GM12878 (cell line): ENCODE measurements around the gene SPOCD1. TPM values are rescaled to one million over a fixed set of nuclear protein-coding genes. Genes with fewer than 3 reads are reported as not detected.

Experiments used
- ATAC-seq: fragments of 200-7000 bp; cut with Tn5 transposase; 3 replicates; pipeline ENCODE4 v1.9.1; 2020; ENCODE audit warnings: mild to moderate bottlenecking, moderate library complexity
- BruUV-seq: library from RNA; stranded (reverse); fragments of 400-500 nt; replicated peaks from 2 replicates; lab custom pipeline; 2021; lab: Mats Ljungman, UMichigan
- CTCF ChIA-PET: fragments of 300-600 bp; sonication (Branson Sonifier 250); formaldehyde crosslinking; extraction: SDS; loops from one replicate; lab custom pipeline; 2021; ENCODE audit warnings: inconsistent platforms; lab: Yijun Ruan, JAX
- POLR2A ChIA-PET: fragments of 350-600 bp; formaldehyde crosslinking; extraction: SDS; loops from one replicate; lab custom pipeline; 2021; ENCODE audit warnings: inconsistent platforms; lab: Charles Lee
- RAD21 ChIA-PET: fragments of 300-600 bp; sonication (Branson Sonifier 250); formaldehyde crosslinking; loops from one replicate; lab custom pipeline; 2023; ENCODE audit warnings: antibody characterized with exemption; ENCODE audit not compliant: unreplicated experiment; lab: Charles Lee
- SMC1A ChIA-PET: fragments of 300-600 bp; sonication (Branson Sonifier 250); formaldehyde crosslinking; loops from one replicate; lab custom pipeline; 2023; ENCODE audit not compliant: unreplicated experiment, uncharacterized antibody; lab: Charles Lee
- DNase-seq: peaks from one replicate; pipeline ENCODE4 v3.0.0-alpha.2; 2011; ENCODE audit warnings: low read depth, low spot score
- FAIRE-seq: peaks from 3 replicates; lab custom pipeline; 2011; peaks lifted over from hg19 to GRCh38; lab: Jason Lieb, UNC
- H2AFZ ChIP-seq: 2 replicates; pipeline ENCODE4 v1.6.0; 2011; ENCODE audit warnings: low read depth, low read length, control low read depth; ENCODE audit not compliant: control insufficient read depth
- H3K27ac ChIP-seq: 2 replicates; pipeline ENCODE4 v1.5.1; 2011; ENCODE audit warnings: control low read depth; ENCODE audit not compliant: control insufficient read depth, insufficient read depth
- H3K27me3 ChIP-seq, 2 experiments: replicated peaks in 1 of 2; 2 replicates each; pipeline versions ENCODE4 v1.6.0 to v1.6.1; 2011; ENCODE audit warnings: low read length in 1 of 2; ENCODE audit not compliant: control insufficient read depth in 2 of 2, insufficient read depth in 2 of 2
- H3K36me3 ChIP-seq, 2 experiments: 2 replicates each; pipeline ENCODE4 v1.5.1; 2011; ENCODE audit warnings: low read length in 1 of 2; ENCODE audit not compliant: control insufficient read depth in 2 of 2, insufficient read depth in 2 of 2
- H3K4me1 ChIP-seq: 2 replicates; pipeline ENCODE4 v1.6.1; 2011; ENCODE audit warnings: mild to moderate bottlenecking, low read length, moderate library complexity, mixed read lengths; ENCODE audit not compliant: control insufficient read depth, insufficient read depth
- H3K4me2 ChIP-seq: 2 replicates; pipeline ENCODE4 v1.6.0; 2011; ENCODE audit warnings: control low read depth; ENCODE audit not compliant: control insufficient read depth, insufficient read depth
- H3K4me3 ChIP-seq: fragments of 200-600 bp; sonication (generic); 2 replicates; pipeline ENCODE4 v1.5.1; 2016
- H3K79me2 ChIP-seq: 2 replicates; pipeline ENCODE4 v1.6.0; 2011; ENCODE audit warnings: low read length; ENCODE audit not compliant: control insufficient read depth, insufficient read depth
- H3K9ac ChIP-seq: 2 replicates; pipeline ENCODE4 v1.8.0; 2011; ENCODE audit warnings: low read length, control low read depth, mixed read lengths; ENCODE audit not compliant: control insufficient read depth, insufficient read depth
- H3K9me3 ChIP-seq: replicated peaks from 3 replicates; pipeline ENCODE4 v1.5.1; 2011; ENCODE audit warnings: mild to moderate bottlenecking, low read length; ENCODE audit not compliant: control insufficient read depth, insufficient read depth
- H4K20me1 ChIP-seq: 2 replicates; pipeline ENCODE4 v1.6.0; 2011; ENCODE audit not compliant: control insufficient read depth, insufficient read depth
- EED ChIP-seq: sonication (generic); IDR thresholded peaks from 2 replicates; pipeline ENCODE4 v1.6.1; 2016; ENCODE audit warnings: antibody characterized with exemption, low read depth
- SPI1 ChIP-seq: IDR thresholded peaks from 2 replicates; pipeline ENCODE4 v1.6.1; 2011; ENCODE audit warnings: low read depth, mild to moderate bottlenecking, low read length, moderate library complexity, borderline replicate concordance; ENCODE audit not compliant: insufficient read depth
- YY1 ChIP-seq: IDR thresholded peaks from 2 replicates; pipeline ENCODE4 v1.6.1; 2011; ENCODE audit warnings: low read depth, mild to moderate bottlenecking, low read length
- ZBTB4 ChIP-seq: fragments of 450-650 bp; formaldehyde crosslinking; IDR thresholded peaks from 2 replicates; pipeline ENCODE4 v1.4.0; 2022; ENCODE audit warnings: mild to moderate bottlenecking, moderate library complexity
- WGBS: methylation state at CpG from one replicate; pipeline ENCODE4 v1.1.6; 2016; ENCODE audit warnings: low lambda C conversion rate; ENCODE audit not compliant: insufficient replicate concordance, insufficient coverage; ENCODE audit errors: missing lambda C conversion rate; 5-methylcytosine and 5-hydroxymethylcytosine counted together
- in situ Hi-C: fragments of 300-500 bp; cut with MboI; formaldehyde crosslinking; loops from 9 replicates; pipeline ENCODE4 v1.14.3; 2018; ENCODE audit warnings: mixed read lengths
- intact Hi-C: fragments of 100-400 bp; cut with micrococcal nuclease; formaldehyde crosslinking; loops from one replicate; pipeline ENCODE4 v1.14.2; 2022; ENCODE audit not compliant: unreplicated experiment
- polyA plus RNA-seq, 11 experiments: library from polyadenylated mRNA; depleted of rRNA in 4 of 11; unstranded in 6 of 11; stranded (reverse) in 5 of 11; fragments of >200 nt; fragmentation: Nextera tagmentation in 4 of 11; fragmentation: Illumina TruSeq in 1 of 11; extraction: Ambion mirVana in 4 of 11; extraction: Trizol in 1 of 11; gene quantifications; 1 replicate in 1 of 11; 2 replicates in 10 of 11; pipeline versions ENCODE4 v1.2.1 to v1.2.3, GENCODE V29; 2011 to 2016; ENCODE audit warnings: inconsistent platforms in 2 of 11, missing spikeins in 2 of 11, low read depth in 1 of 11
- total RNA-seq, 4 experiments: library from RNA; depleted of rRNA in 3 of 4; stranded (reverse); fragments of >200 nt in 3 of 4; fragmentation: Illumina TruSeq in 1 of 4; extraction: Trizol in 1 of 4; gene quantifications; 2 replicates each; pipeline versions ENCODE4 v1.2.1 to v1.2.3, GENCODE V29; 2013 to 2021

The SPOCD1 gene
- total and polyA plus RNA-seq, 10 of the 15 experiments (the other 5 are each of a cell fraction or from before 2014, with no cell fraction given), result 0.02 to 0.65 (median 0.13) TPM; not detected in 4

GRCh38 chr1:31802190-31803150, 13.4 kb downstream of the SPOCD1 start:
- no peaks in the 10 kb centered on the region for H3K4me1 ChIP-seq
- H3K27me3 ChIP-seq, result peaks cover 0 to 4% of the 10 kb centered on the region in 2 experiments
- DNase-seq (no peak), FAIRE-seq (no peak), ATAC-seq (no peak)
- H3K79me2 ChIP-seq, result no peaks in the 10 kb centered on the region
- no TSS peak for BruUV-seq
- H3K9me3 ChIP-seq, result no peaks in the 10 kb centered on the region
- no peaks in the 10 kb centered on the region for H3K36me3 ChIP-seq
- ChIA-PET POLR2A (interaction anchor here (0.6 kb wide), 1 partner anchor 606 kb away, joined by 3 read pairs; no protein-coding TSS in a partner anchor), RAD21 (no interaction called here), CTCF (interaction anchor here (0.6 to 5.5 kb wide), 3 partner anchors 13 to 166 kb away, joined by 3 to 27 read pairs (median 13); no protein-coding TSS in a partner anchor), SMC1A (no interaction called here)
- H3K4me2 ChIP-seq, result no peak overlapping the region
- no peak for TF ChIP-seq YY1
- no peak for TF ChIP-seq EED
- no peak overlapping the region for H3K4me3 ChIP-seq
- 56% methylated on average over 13 of the region's 13 CpGs for WGBS
- H3K9ac ChIP-seq, result no peak overlapping the region
- H3K27ac ChIP-seq, result no peak overlapping the region
- intact Hi-C loops (no loop called here), in situ Hi-C loops (no loop called here)
- H4K20me1 ChIP-seq, result no peaks in the 10 kb centered on the region
- no peak overlapping the region for H2AFZ ChIP-seq

GRCh38 chr1:31801458-31801857, 14.4 kb downstream of the SPOCD1 start:
- H4K20me1 ChIP-seq, result no peaks in the 10 kb centered on the region
- DNase-seq (no peak), FAIRE-seq (no peak), ATAC-seq (no peak)
- H3K79me2 ChIP-seq, result no peaks in the 10 kb centered on the region
- ChIA-PET RAD21 (interaction anchor here (1.7 kb wide), 1 partner anchor 261 kb away, joined by 5 read pairs; no protein-coding TSS in a partner anchor), CTCF (interaction anchor here (5.5 kb wide), 1 partner anchor 12 kb away, joined by 27 read pairs; no protein-coding TSS in a partner anchor), POLR2A (interaction anchor here (0.6 kb wide), 1 partner anchor 1245 kb away, joined by 3 read pairs; no protein-coding TSS in a partner anchor), SMC1A (interaction anchor here (0.6 kb wide), 1 partner anchor 289 kb away, joined by 3 read pairs; no protein-coding TSS in a partner anchor)
- H2AFZ ChIP-seq, result no peak overlapping the region
- in situ Hi-C loops (no loop called here), intact Hi-C loops (no loop called here)
- H3K4me2 ChIP-seq, result no peak overlapping the region
- 0% methylated on average over 1 of the region's 1 CpG for WGBS
- BruUV-seq, result no TSS peak
- H3K9ac ChIP-seq, result no peak overlapping the region
- H3K9me3 ChIP-seq, result no peaks in the 10 kb centered on the region
- no peaks in the 10 kb centered on the region for H3K36me3 ChIP-seq
- H3K27me3 ChIP-seq, result peaks cover 0 to 4% of the 10 kb centered on the region in 2 experiments
- no peak overlapping the region for H3K27ac ChIP-seq
- no peak overlapping the region for H3K4me3 ChIP-seq
- TF ChIP-seq SPI1 (peak; percentile 13; the same call in 1 of the 2 replicates), ZBTB4 (no peak)
- H3K4me1 ChIP-seq, result no peaks in the 10 kb centered on the region
